H9 (cell line): ENCODE results near the gene SCO2. TPM values are rescaled to one million over a fixed set of nuclear protein-coding genes. Genes with fewer than 3 reads are reported as not detected.

Experiments
- DNase-seq: peaks from one replicate; pipeline ENCODE4 v3.0.0-alpha.2; 2017
- H2AFZ ChIP-seq: one replicate; pipeline ENCODE4 v1.6.1; 2013; ENCODE audit warnings: mild to moderate bottlenecking, low read length, control low read depth, moderate library complexity
- H2AK5ac ChIP-seq: 2 replicates; pipeline ENCODE4 v1.6.1; 2013; ENCODE audit warnings: low read length, control low read depth, mixed read lengths; ENCODE audit not compliant: insufficient read length
- H2BK120ac ChIP-seq: one replicate; pipeline ENCODE4 v1.6.1; 2013; ENCODE audit warnings: low read depth, mild to moderate bottlenecking, low read length, control low read depth, inconsistent platforms; ENCODE audit not compliant: poor library complexity, severe bottlenecking
- H2BK12ac ChIP-seq: 2 replicates; pipeline ENCODE4 v1.6.1; 2013; ENCODE audit warnings: low read length, control low read depth, mixed read lengths, low read depth; ENCODE audit not compliant: insufficient read length
- H2BK15ac ChIP-seq: 2 replicates; pipeline ENCODE4 v1.6.1; 2013; ENCODE audit warnings: low read depth, low read length, control low read depth
- H2BK20ac ChIP-seq: one replicate; pipeline ENCODE4 v1.6.1; 2013; ENCODE audit warnings: low read depth, mild to moderate bottlenecking, low read length, control low read depth, inconsistent platforms; ENCODE audit not compliant: poor library complexity, severe bottlenecking
- H2BK5ac ChIP-seq: 2 replicates; pipeline ENCODE4 v1.6.1; 2013; ENCODE audit warnings: low read length, control low read depth, mixed read lengths; ENCODE audit not compliant: insufficient read length
- H3K14ac ChIP-seq: 2 replicates; pipeline ENCODE4 v1.6.1; 2013; ENCODE audit warnings: low read length, control low read depth; ENCODE audit not compliant: insufficient read depth
- H3K18ac ChIP-seq: 2 replicates; pipeline ENCODE4 v1.6.1; 2013; ENCODE audit warnings: low read depth, mild to moderate bottlenecking, mixed read lengths, low read length, control low read depth; ENCODE audit not compliant: insufficient read length
- H3K23ac ChIP-seq: 2 replicates; pipeline ENCODE4 v1.6.1; 2013; ENCODE audit warnings: low read length, control low read depth, mixed read lengths, low read depth; ENCODE audit not compliant: insufficient read length
- H3K23me2 ChIP-seq: 2 replicates; pipeline ENCODE4 v1.6.1; 2013; ENCODE audit warnings: low read depth, mild to moderate bottlenecking, mixed read lengths, low read length, control low read depth; ENCODE audit not compliant: insufficient read length, poor library complexity, severe bottlenecking
- H3K27ac ChIP-seq: 2 replicates; pipeline ENCODE4 v1.5.1; 2013; ENCODE audit warnings: low read length, control low read depth, mixed read lengths, low read depth; ENCODE audit not compliant: insufficient read length
- H3K27me3 ChIP-seq: 2 replicates; pipeline ENCODE4 v1.6.1; 2013; ENCODE audit warnings: low read length, control low read depth, inconsistent platforms; ENCODE audit not compliant: insufficient read depth
- H3K4ac ChIP-seq: 2 replicates; pipeline ENCODE4 v1.6.1; 2013; ENCODE audit warnings: low read depth, mild to moderate bottlenecking, control low read depth, inconsistent platforms, low read length, moderate library complexity
- H3K4me1 ChIP-seq: 2 replicates; pipeline ENCODE4 v1.6.1; 2013; ENCODE audit warnings: low read length, control low read depth, inconsistent platforms; ENCODE audit not compliant: insufficient read depth
- H3K4me2 ChIP-seq: 2 replicates; pipeline ENCODE4 v1.6.1; 2013; ENCODE audit warnings: low read length, control low read depth, mixed read lengths; ENCODE audit not compliant: insufficient read length, insufficient read depth
- H3K56ac ChIP-seq: 2 replicates; pipeline ENCODE4 v1.6.1; 2013; ENCODE audit warnings: low read depth, mild to moderate bottlenecking, mixed read lengths, low read length, control low read depth; ENCODE audit not compliant: insufficient read length
- H3K79me1 ChIP-seq: 2 replicates; pipeline ENCODE4 v1.6.1; 2013; ENCODE audit warnings: low read depth, mild to moderate bottlenecking, moderate library complexity, low read length, control low read depth, inconsistent platforms; ENCODE audit not compliant: insufficient read depth, poor library complexity, severe bottlenecking
- H3K79me2 ChIP-seq: 2 replicates; pipeline ENCODE4 v1.6.1; 2013; ENCODE audit warnings: low read length, control low read depth, inconsistent platforms; ENCODE audit not compliant: insufficient read depth
- H3K9ac ChIP-seq: 2 replicates; pipeline ENCODE4 v1.6.1; 2013; ENCODE audit warnings: low read length, control low read depth, mixed read lengths; ENCODE audit not compliant: insufficient read length; ENCODE audit errors: extremely low read depth
- H3K9me3 ChIP-seq: one replicate; pipeline ENCODE4 v1.6.1; 2013; ENCODE audit warnings: low read depth, low read length, inconsistent platforms; ENCODE audit not compliant: control insufficient read depth
- H3T11ph ChIP-seq: one replicate; pipeline ENCODE4 v1.6.1; 2013; ENCODE audit warnings: mild to moderate bottlenecking, low read length, control low read depth, inconsistent platforms
- H4K20me1 ChIP-seq: one replicate; pipeline ENCODE4 v1.6.1; 2013; ENCODE audit not compliant: control insufficient read depth, insufficient read length, insufficient read depth
- H4K5ac ChIP-seq: 2 replicates; pipeline ENCODE4 v1.6.1; 2013; ENCODE audit warnings: low read depth, mild to moderate bottlenecking, mixed read lengths, low read length, control low read depth; ENCODE audit not compliant: insufficient read length
- H4K8ac ChIP-seq: replicated peaks from 2 replicates; pipeline ENCODE4 v1.6.1; 2013; ENCODE audit warnings: low read length, control low read depth, mixed read lengths, low read depth; ENCODE audit not compliant: insufficient read length
- H4K91ac ChIP-seq: 2 replicates; pipeline ENCODE4 v1.6.1; 2013; ENCODE audit warnings: low read depth, mild to moderate bottlenecking, moderate library complexity, mixed read lengths, low read length, control low read depth; ENCODE audit not compliant: insufficient read length
- H3K27ac Mint-ChIP-seq, 3 experiments: 2 replicates in 2 of 3; 3 replicates in 1 of 3; pipeline ENCODE4 v1.8.0; 2020 to 2021; ENCODE audit warnings: mixed read lengths in 3 of 3, mild to moderate bottlenecking in 1 of 3, moderate library complexity in 1 of 3
- H3K27me3 Mint-ChIP-seq: 2 replicates; pipeline ENCODE4 v1.8.0; 2021; ENCODE audit warnings: low read depth, mild to moderate bottlenecking, moderate library complexity, mixed read lengths
- H3K36me3 Mint-ChIP-seq, 3 experiments: 2 replicates in 2 of 3; 3 replicates in 1 of 3; pipeline ENCODE4 v1.8.0; 2020 to 2021; ENCODE audit warnings: low read depth in 3 of 3, mixed read lengths in 3 of 3; ENCODE audit not compliant: insufficient read depth in 1 of 3
- H3K4me1 Mint-ChIP-seq, 2 experiments: 2 replicates each; pipeline ENCODE4 v1.8.0; 2020; ENCODE audit warnings: mixed read lengths in 2 of 2
- H3K4me3 Mint-ChIP-seq, 2 experiments: 2 replicates in 1 of 2; 3 replicates in 1 of 2; pipeline ENCODE4 v1.8.0; 2020 to 2021; ENCODE audit warnings: mild to moderate bottlenecking in 2 of 2, mixed read lengths in 2 of 2, moderate library complexity in 1 of 2
- H3K9me3 Mint-ChIP-seq, 2 experiments: 2 replicates in 1 of 2; 3 replicates in 1 of 2; pipeline ENCODE4 v1.8.0; 2020; ENCODE audit warnings: mild to moderate bottlenecking in 2 of 2, mixed read lengths in 2 of 2, moderate library complexity in 1 of 2
- CTCF ChIP-seq: fragments of 200-600 bp; sonication (generic); conservative IDR thresholded peaks from 3 replicates; pipeline ENCODE4 v1.8.0; 2021; ENCODE audit warnings: antibody characterized with exemption, mild to moderate bottlenecking
- WGBS: extraction: QIAGEN DNeasy Blood & Tissue Kit; methylation state at CpG from one replicate; pipeline ENCODE4 v1.1.7; 2013; ENCODE audit warnings: missing lambda C conversion rate, low lambda C conversion rate, mixed read lengths; ENCODE audit not compliant: insufficient read length; ENCODE audit errors: extremely low coverage; 5-methylcytosine and 5-hydroxymethylcytosine counted together
- total RNA-seq: library from RNA; stranded (reverse); gene quantifications from 2 replicates; pipeline ENCODE4 v1.2.1, GENCODE V29; 2021

The SCO2 gene
- total RNA-seq, 1 experiment from 2014 or later, result 3.3 TPM

GRCh38 chr22:50497093-50497492 is 28.3 kb downstream of the SCO2 start:
- Mint-ChIP-seq H3K4me3 (no peak overlapping the region), H3K4me1 (peaks cover 5 to 6% of the 10 kb centered on the region in 2 experiments), H3K9me3 (peaks cover 0 to 3% of the 10 kb centered on the region in 2 experiments; a peak in 2 of 5 replicates), H3K27me3 (peaks cover 16% of the 10 kb centered on the region), H3K27ac (no peak overlapping the region), H3K36me3 (peaks cover 0 to under 1% (median 0%) of the 10 kb centered on the region in 3 experiments; a peak in 2 of 7 replicates)
- no peak overlapping the region for H2BK20ac ChIP-seq
- no peaks in the 10 kb centered on the region for H3K23me2 ChIP-seq
- no peak overlapping the region for H3K27ac ChIP-seq
- no peaks in the 10 kb centered on the region for H3K79me1 ChIP-seq
- TF ChIP-seq CTCF, result no peak
- H2BK5ac ChIP-seq, result no peak overlapping the region
- no peak overlapping the region for H3K4me2 ChIP-seq
- no peak overlapping the region for H3T11ph ChIP-seq
- no peak overlapping the region for H3K4ac ChIP-seq
- no peak overlapping the region for H2AK5ac ChIP-seq
- no peak overlapping the region for H3K56ac ChIP-seq
- H4K5ac ChIP-seq, result no peak overlapping the region
- DNase-seq, result no peak
- H3K14ac ChIP-seq, result no peak overlapping the region
- no peak overlapping the region for H2BK15ac ChIP-seq
- H3K27me3 ChIP-seq, result no peaks in the 10 kb centered on the region
- H4K8ac ChIP-seq, result no peak overlapping the region
- no peaks in the 10 kb centered on the region for H4K20me1 ChIP-seq
- H2BK12ac ChIP-seq, result no peak overlapping the region
- no peaks in the 10 kb centered on the region for H3K4me1 ChIP-seq
- no peaks in the 10 kb centered on the region for H3K79me2 ChIP-seq
- no CpG with 5 or more reads among the region's 6 CpGs for WGBS
- no peak overlapping the region for H3K9ac ChIP-seq
- no peak overlapping the region for H2AFZ ChIP-seq
- H2BK120ac ChIP-seq, result no peak overlapping the region
- H3K18ac ChIP-seq, result no peak overlapping the region
- H4K91ac ChIP-seq, result no peak overlapping the region
- H3K9me3 ChIP-seq, result no peaks in the 10 kb centered on the region
- no peak overlapping the region for H3K23ac ChIP-seq
